Fibroblast of skin of right biceps (primary cell): ENCODE results near the gene DRD4.

Experiments
- DNase-seq: peaks from one replicate; pipeline ENCODE4 v3.0.0-alpha.2; 2013

Gene DRD4

DNA sequence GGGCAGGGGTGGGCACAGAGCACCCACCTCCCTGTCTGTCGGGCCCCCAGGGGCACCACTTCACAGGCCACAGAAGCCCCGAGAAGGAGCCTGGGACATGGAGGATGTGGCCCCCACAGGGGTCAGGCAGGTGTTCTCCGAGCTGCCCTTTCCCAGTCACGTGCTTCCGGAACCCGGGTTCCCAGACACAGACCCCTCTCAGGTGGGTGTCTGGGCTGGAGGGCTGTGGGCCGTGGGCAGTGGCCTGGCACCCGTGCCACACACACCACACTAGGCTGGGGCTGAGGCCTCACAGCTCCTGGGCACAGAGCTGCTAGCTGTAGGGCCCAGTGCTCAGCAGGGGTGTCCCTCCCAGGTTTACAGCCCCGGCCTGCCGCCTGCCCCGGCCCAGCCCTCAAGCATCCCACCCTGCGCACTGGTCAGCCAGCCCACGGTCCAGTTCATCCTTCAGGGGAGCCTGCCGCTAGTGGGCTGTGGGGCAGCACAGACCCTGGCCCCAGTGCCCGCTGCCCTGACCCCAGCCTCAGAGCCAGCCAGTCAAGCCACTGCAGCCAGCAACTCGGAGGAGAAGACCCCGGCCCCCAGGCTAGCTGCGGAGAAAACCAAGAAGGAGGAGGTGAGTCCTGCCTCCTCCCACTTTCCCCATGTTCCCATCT lies 26.8 kb upstream of the DRD4 start:
- DNase-seq, result no peak

DNA sequence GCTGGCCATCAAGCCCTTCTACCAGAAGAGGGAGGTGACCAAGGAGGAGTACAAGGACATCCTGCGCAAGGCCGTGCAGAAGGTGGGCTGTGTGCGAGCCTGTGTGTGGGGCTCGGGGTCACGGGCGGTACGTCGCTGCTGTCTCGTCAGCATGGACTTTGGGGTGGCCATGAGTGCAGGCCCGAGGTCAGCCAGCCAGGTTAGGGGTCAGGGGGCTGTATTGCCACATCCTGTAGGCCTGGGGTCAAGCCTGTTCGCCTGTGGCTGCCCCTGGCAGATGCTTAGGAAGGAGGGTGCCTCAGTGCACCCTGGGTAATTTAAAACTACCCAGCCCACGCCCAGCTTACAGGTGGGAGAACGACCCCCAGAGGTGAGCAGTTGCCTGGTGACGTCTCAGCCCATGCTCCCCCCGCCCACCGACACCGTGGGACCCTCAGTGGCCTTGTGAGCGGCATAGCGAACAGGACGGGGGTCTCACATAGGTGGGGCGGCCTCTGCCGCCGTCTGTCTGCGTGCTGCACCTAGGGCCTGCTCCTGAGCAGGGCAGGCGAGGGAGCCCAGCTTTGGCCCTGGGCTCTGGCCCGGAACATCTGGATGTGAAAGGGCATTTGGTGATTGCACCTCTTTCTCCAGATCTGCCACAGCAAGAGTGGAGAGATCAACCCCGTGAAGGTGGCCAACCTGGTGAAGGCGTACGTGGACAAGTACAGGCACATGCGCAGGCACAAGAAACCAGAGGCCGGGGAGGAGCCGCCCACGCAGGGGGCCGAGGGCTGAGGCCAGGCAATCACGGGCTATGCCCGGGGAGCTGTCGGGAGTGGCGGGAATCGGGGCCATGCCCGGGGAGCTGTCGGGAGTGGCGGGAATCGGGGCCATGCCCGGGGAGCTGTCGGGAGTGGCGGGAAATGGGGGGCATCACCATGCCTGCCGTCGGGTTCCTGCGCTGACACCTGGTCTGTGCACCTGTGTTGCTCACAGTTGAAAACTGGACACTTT lies 25.8 kb upstream of the DRD4 start:
- DNase-seq, result no peak

DNA sequence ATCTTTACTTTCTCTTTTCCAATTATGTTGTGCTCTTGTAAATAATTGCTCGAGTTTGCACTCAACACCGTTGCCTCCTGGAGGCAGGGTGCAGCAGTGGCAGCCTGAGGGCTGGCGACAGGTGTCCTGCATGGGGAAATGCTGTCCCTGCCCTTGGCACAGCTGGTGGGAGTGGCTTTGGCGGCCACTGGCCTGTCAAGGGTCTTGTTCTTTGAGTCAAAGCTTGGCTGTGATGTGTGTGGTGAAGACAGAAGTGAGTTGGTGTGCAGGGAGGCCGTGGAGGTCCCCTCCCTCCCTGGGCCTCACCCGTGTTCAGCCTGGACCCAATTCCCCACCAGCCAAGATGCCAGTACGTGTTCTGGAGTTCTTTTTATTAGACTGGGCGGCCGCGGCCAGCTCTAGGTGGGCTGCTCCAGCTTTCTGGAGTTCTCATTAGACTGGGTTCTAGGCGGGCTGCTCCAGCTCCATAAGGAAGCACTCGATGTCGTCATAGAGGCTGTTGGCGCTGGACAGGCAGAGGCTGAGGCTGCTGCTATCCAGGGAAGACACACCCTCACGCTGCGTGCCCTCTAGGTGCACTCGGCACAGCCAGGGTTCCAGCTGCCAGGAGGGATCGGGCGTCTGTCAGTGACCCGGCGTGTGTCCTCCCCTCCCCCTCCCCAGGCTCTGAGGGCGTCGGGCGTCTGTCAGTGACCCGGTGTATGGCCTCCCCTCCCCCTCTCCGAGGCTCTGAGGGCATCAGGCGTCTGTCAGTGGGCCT lies 24.7 kb upstream of the DRD4 start:
- no peak for DNase-seq

DNA sequence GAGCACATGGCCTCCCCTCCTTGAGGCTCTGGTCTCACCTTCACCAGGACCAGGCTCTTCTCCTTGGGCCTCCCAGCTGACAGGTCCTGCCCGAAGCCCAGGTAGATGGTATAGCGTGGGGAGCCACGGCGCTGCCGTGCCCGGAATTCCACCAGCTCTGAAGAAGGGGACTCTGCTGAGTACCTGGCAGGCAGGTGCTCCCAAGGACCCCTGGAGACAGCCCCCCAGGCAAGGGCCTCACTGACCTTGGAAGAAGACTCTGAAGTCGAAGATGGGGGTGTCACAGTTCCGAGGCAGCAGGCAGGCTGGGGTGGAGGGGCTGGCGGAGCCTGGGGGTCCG lies 24.1 kb upstream of the DRD4 start:
- DNase-seq, result no peak

DNA sequence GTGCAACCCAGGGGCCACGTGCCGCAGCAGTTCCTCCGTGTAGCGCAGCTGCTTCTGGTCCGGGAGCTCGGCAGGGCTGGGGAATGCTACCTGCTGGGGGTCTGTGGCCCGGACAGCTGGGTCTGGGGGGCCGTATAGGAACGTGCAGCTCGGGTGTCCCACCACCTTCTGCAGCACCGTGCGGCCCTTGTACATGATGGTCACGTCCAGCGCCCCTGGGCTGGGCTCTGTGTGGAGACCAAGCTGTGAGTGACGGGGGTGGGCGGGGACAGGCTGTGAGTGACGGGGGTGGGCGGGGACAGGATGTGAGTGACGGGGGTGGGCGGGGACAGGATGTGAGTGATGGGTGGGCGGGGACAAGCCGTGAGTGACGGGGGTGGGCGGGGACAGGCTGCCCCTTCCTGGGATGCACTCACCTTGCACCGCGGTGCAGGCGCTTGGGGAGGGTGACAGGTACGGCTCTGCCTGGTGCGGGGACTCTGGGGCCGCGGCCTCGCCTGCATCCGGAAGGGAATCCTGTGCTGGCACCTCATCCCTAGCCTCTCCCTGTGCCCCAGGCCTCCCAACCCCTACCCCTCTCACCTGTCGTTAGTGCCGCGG lies 23.6 kb upstream of the DRD4 start:
- peak; percentile 61 for DNase-seq

DNA sequence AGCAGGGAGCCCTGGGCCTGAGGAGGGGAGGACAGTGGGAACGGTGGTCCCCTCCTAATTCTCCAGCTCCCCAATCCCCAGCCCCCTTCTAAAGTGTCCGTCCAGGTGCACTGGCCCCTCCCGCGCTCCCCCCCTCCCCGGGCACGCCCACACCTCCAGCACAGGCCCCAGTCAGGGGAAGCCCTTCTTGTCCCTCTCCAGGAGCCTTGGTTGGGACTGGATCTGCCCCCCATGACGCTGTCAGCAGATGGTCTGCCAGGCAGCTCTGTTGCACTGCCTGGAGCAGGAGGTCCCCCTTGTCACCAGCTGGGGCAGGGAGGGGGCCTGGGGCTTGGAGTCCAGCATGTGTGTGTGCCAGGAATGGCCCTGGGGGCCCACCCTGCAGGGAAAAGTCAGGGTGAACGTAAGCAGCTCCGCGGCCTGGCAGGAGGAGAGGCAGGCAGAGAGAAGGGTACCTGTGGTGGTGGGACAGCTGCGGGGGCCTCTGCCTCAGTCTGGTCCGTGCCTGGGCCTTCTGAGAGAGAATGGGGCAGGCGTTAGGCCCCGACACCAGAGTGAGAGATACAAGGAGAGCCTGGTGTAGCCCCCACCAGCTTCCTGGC lies 22.9 kb upstream of the DRD4 start:
- DNase-seq, result no peak

DNA sequence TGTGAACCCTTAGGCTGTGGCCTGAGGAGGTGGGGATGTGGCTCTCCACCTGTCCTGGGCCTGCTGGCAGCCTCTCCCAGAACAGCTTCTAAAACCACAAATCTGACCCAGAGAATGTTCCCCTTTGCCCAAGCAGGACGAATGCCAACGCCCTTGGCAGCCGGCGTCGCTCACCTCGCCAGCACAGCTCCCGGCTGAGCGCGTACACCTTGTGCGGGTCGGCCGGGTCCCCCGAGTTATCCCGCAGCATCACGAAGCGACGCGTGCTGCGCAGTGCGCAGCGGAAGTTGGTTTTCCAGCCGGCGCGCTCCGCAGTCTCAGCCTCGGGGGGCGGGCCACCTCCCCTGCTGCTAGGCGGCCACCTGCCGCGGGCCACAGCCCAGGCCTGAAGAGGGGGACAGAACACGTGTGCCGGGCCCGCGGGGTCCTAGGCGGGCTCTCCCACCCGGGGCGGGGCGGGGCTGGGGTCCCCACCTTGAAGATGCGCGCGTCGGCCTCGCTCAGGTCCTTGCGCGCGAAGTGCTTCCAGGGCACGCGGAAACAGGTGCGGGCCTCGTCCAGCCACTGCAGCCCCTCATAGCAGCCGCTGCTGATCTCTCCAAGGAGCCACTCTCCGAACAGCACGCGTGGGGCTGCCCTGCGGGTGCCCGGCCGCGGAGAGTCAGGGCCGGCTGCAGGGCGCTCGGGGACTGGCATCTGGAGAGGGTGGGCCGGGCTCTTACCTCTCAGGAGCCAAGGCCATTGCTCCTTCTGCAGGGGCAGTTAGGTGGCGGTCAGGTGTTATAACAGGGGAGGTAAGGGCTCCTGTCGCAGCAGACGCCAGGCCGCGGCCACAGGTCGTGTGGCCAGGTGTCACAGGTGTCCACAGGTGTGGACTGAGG lies 22.2 kb upstream of the DRD4 start:
- no peak for DNase-seq

DNA sequence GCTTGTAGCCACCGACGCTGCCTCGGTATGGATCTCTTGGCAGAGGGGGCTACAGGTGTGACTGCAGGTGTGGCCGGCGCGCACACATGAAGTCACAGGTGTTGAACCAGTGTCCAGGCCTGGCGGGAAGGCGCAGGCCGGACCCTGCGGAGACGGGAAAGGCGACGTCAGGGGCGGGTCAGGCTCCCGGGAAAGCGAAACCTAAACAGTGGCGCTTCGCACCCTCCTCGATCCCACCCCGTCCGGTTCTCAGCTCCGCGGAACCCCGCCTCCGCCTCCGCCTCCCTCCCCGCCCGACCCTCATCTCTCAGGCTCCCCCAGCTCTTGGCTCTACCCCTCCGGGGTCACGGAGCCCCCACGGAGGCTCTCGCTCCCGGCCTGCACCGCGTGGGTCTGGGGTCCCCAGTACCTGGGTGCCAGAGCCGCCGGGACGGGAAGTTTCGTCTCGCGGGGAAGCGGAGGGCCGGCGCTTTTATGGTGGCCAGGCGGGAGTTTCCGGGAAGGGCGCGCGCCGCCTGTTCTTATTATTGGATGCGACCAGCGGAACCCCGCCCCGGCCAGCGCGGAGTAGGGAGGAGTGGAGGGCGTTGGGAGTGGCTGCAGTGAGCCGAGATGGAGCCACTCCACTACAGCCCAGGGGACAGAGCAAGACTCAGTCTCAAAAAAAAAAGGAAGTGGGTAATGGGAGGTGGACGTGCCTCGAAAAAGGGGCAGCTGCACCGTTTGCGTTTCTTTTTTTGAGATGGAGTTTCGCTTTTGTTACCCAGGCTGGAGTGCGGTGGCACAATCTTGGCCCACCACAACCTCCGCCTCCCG lies 21.4 kb upstream of the DRD4 start, which contains the start of gene IRF7:
Gene IRF7, minus strand, starts transcription at position 447 of the 816 bp plus-strand sequence. CDS start 586 bp downstream, outside the sequence.
- DNase-seq, result peak; percentile 90

DNA sequence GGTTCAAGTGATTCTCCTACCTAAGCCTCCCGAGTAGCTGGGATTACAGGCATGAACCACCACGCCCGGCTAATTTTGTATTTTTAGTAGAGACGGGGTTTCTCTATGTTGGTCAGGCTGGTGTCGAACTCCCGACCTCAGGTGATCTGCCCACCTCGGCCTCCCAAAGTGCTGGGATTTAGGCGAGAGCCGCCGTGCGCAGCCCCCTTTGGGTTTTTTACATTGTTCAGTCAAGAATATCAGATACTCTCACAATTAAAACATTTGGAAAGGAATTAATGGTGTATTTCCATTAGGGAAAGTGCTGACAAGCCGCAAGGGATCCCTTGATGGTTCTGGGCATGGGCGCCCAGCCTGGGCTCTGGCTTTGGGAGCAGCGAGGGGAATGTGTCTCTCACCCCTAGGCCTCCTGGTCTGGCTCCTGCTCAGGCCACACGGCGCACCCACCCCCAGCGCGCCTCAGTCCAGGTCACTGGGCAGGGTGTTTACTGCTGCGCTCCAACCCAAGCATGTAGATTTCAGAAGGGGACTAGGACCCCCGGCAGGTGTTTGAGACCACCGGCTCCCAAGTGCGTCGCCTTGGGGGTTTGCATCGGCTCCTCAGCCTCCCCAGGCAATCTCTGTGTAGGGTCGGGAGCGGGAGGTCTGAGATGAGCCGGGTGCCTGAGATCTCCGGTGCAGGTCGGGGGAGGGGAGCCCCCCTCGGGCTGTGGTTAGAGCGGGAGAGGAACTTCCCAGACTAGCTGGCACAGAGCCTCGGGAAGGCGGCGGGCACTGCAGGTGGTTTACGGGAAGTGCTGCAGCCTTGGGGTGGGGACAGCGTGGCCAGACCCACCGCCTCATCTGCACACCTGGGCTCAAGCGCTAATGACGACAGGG lies 20.5 kb upstream of the DRD4 start:
- DNase-seq, result no peak

DNA sequence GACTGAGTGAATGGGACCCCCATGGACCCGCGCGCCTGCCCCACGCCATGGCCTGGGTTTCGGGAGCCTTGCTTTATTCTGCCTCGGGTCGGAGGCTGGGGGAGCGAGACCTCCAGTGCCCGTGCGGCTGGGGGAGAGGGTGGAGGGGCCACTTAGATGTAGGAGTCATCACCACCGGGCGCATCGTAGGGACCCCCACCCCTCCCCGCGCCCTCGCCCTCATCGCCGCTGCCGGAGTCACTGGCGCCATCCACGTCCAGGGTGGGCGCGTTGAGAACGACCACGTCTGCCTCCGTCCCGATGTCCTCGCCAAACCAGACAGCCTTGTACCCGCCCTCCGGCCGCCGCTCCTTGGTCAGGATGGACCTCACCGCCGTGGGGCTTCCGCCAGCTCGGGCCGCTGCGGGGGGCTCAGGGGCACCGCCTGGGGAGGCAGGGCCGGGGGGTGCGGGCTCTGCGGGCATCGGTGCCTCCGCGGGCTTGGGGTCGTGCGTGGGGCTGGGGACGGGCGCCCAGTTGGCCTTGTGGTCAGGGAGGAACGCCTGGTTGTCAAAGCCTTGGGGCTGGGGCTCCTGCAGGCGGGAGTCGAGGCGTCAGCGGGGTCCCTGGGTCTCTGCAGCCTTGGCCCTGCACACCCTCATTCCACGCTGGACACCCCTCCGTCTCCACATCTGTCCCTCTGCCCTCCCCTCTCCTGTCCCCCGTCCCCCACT lies 19.7 kb upstream of the DRD4 start:
- no peak for DNase-seq

DNA sequence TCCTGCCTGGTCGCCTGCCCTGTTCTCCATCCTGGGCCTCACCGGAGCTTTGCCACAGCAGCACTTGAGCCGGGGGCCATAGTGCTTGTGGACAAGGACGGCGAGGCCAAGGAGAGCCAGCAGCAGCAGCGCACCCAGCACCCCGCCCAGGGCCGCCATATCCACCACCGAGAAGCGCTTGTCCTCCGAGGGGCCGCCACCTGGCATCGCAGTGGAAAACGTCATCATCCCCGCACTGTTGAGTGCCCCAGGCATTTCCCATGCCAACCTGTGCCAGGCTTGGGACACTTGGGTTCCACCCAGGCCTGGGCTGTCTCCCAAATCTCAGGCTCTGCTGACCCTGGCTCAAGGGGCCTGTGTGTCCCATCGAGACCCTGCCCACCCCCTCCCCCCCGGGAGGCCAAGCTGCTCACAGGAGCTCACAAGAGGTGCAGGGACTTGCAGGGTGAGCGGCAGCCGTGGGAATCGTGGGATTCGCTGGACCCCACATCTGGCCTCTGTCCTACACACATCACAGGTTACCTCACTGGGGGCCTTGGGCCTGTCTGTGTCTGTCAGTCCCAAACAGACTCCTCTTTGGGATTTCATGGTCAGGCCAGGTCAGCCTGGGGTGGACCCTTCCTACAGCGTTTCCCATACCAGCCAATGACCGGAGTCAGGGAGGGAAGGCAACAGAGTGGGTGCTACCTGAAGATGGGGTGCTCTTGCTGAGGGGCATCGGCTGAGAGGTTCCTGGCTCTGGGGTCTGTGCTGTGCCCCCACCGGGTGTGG lies 19.0 kb upstream of the DRD4 start:
- no peak for DNase-seq

DNA sequence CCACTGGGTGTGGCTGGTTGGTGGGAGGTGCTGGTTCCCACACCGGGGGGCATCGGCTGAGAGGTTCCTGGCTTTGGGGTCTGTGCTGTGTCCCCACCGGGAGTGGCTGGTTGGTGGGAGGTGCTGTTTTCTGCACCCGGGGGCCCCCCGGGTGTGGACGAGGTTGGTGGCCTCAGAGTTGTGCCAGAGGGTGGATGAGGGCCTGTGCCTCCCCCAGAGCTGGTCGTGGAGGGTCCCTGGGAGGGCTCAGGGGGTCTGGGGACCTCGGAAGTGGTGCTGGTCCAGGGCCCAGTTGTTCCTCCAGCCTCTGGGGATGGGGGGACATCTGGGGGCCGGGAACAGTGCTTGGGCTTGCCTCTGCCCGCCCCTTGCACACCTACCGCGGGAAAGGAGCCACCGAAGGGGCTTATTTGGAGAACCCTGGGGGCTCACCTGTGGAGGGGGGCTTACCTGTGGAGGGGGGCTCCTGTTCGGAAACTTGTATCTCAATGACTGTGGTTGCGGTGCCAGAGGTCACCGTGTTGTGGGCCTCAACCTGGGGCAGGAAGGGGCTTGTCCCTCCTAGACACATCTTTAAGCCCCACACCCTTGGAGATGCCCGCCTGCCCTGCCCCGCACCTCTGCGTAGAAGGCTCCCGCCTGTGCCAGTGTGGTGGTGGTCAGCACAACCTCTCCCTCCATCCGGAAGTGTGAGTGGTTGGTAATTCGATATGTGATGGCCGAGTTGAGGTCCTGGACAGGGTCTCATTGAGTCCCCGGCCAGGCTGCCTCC lies 18.0 kb upstream of the DRD4 start:
- DNase-seq, result no peak

DNA sequence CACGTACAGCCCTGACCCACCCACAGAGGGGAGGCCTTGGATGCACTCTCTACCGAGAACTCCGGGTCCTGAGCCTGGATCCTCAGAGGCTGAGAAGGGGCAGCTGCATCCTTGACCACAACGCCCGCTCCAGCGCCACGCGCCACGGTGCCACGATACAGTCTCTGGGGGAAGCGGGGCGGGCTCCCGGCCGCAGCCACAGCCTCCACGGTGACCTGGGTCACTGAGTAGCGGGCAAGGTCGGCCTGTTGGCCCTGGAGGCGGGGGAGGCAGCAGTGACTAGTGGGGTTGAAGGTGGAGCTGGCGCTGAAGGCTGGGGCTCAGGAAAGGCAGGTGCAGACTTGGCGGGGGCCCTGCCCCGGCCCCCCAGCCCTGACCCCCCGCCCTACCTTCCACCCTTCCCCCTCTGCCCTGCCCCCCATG lies 17.4 kb upstream of the DRD4 start:
- DNase-seq, result no peak

DNA sequence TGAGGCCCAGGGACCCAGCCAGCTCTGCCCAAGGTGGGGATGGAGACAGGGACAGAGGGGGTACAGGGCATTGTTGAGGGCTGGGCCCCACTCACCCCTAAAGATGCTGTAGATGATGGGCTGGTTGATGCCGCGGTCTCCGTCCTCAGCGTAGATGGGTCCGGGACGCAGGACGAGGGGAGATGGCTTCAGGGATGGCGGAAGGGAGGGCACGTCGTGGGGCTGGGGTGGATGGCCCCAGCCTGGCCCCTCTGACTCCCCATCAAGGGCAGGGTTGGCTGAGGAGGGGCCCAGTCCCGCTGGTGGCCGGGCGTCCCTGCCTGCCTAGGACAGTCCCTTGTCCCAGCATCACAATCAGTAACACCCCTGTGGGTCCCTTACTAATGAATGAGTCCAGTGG lies 16.9 kb upstream of the DRD4 start:
- DNase-seq, result no peak

DNA sequence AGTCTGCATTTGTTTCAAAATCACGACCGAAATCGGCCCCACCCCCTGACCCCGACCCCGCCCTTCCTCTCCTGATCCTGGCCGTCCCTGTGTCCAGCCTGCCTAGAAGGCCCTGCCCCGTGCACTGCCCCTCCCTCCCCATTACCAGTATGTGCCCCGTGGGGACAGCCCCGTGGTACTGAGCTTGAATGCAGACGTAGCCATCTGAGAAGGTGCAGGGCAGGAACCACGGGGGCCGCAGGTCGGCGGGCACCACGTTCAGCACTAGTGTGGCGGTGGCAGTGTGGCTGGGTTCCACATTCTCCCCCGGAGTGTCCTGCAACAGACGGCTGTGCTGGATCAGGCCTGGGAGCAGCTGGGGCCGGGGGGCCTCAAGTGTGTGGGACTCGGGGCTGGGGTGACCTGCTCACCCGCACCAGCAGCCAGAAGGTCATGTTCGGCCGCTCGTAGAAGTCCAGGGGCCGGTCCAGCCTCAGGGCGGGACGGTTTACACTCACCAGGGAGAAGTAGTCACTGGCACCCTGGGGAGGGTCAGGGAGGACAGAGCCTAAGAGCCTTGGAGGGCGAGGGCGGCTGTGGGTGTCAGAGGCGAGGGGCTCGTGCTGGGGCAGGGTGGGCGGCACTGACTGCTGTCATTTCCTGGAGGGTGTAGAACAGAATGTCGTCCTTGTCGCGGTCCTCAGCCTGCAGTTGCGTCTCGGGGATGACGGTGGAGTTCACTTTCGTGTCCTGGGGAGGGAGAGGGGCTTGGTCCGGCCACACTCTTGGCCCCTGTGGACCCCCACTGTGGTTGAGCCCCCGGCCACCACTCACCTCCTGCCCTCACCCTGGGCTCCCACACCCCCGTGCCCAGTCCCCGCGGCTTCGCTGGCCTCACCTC lies 15.9 kb upstream of the DRD4 start:
- DNase-seq, result no peak

DNA sequence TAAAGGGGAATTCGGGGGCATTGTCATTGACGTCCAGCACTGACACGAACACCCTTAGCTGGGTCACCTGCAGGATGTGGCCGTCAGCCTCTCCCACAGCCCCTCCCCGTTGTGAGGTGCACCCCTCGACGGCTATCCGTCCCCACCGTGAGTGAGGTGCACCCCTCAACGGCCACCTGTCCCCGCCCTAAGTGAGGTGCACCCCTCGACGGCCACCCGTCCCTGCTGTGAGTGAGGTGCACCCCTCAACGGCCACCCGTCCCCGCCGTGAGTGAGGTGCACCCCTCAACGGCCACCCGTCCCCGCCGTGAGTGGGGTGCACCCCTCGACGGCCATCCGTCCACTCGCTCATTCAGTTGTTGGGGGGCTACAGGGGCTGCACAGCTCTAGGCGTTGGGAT lies 15.2 kb upstream of the DRD4 start:
- DNase-seq, result no peak
